Measurements from ENCODE around the gene AHSA1.

The AHSA1 gene

GRCh38 chr14:77457115-77457521 lies 775 bp upstream of the AHSA1 start:
- ATAC-seq (replicated peaks): no peak

GRCh38 chr14:77458249-77458950 lies 507 bp downstream of the AHSA1 start:
- no peaks in the 10 kb centered on the region for H3K27me3 Mint-ChIP-seq
- no peaks in the 10 kb centered on the region for H3K9me3 Mint-ChIP-seq
- peaks cover 19 to 48% of the 10 kb centered on the region in 2 donors for H3K4me1 Mint-ChIP-seq
- H3K4me3 Mint-ChIP-seq: peak overlapping the region; percentile 98 to 99
- DNase-seq (peak; percentile 18), ATAC-seq (replicated peaks) (peak; percentile 32 to 35)
- peak overlapping the region; percentile 100 for H3K27ac Mint-ChIP-seq
- H3K36me3 Mint-ChIP-seq: peaks cover 21 to 33% of the 10 kb centered on the region in 2 donors

More at GRCh38 chr14:77457115-77457521, 775 bp upstream of the AHSA1 start:
- Mint-ChIP-seq H3K27me3 (no peaks in the 10 kb centered on the region), H3K27ac (peak overlapping the region; percentile 100), H3K4me1 (peaks cover 19 to 48% of the 10 kb centered on the region in 2 donors), H3K4me3 (peak overlapping the region; percentile 98 to 99), H3K9me3 (no peaks in the 10 kb centered on the region), H3K36me3 (peaks cover 23 to 36% of the 10 kb centered on the region in 2 donors)
- no peak for DNase-seq

GRCh38 chr14:77459072-77459723 lies 1.3 kb downstream of the AHSA1 start:
- no peaks in the 10 kb centered on the region for H3K27me3 Mint-ChIP-seq
- ATAC-seq (replicated peaks) (no peak), DNase-seq (peak; percentile 37)
- H3K4me1 Mint-ChIP-seq: peaks cover 19 to 45% of the 10 kb centered on the region in 2 donors
- H3K36me3 Mint-ChIP-seq: peaks cover 21 to 37% of the 10 kb centered on the region in 2 donors
- peak overlapping the region; percentile 98 to 99 for H3K4me3 Mint-ChIP-seq
- peak overlapping the region; percentile 100 for H3K27ac Mint-ChIP-seq
- no peaks in the 10 kb centered on the region for H3K9me3 Mint-ChIP-seq

GRCh38 chr14:77467801-77468200 lies 9.9 kb downstream of the AHSA1 start:
- Mint-ChIP-seq H3K4me1 (no peaks in the 10 kb centered on the region), H3K4me3 (no peak overlapping the region), H3K27me3 (no peaks in the 10 kb centered on the region), H3K9me3 (no peaks in the 10 kb centered on the region), H3K27ac (no peak overlapping the region), H3K36me3 (peaks cover 22 to 39% of the 10 kb centered on the region in 2 donors)
- DNase-seq (no peak), ATAC-seq (replicated peaks) (no peak)

- H3K4me1 Mint-ChIP-seq: no peaks in the 10 kb centered on the region
- no peaks in the 10 kb centered on the region for H3K27me3 Mint-ChIP-seq
- DNase-seq: no peak
- ATAC-seq (replicated peaks): no peak
- H3K27ac Mint-ChIP-seq: no peak overlapping the region
- H3K9me3 Mint-ChIP-seq: no peaks in the 10 kb centered on the region
- peaks cover 22 to 32% of the 10 kb centered on the region in 2 donors for H3K36me3 Mint-ChIP-seq
- H3K4me3 Mint-ChIP-seq: no peak overlapping the region
These were observed 11.2 kb downstream of the AHSA1 start for GRCh38 chr14:77469067-77469505.

GRCh38 chr14:77469539-77469938 lies 11.6 kb downstream of the AHSA1 start:
- peaks cover 22 to 31% of the 10 kb centered on the region in 2 donors for H3K36me3 Mint-ChIP-seq
- H3K27me3 Mint-ChIP-seq: no peaks in the 10 kb centered on the region
- no peak overlapping the region for H3K27ac Mint-ChIP-seq
- ATAC-seq (replicated peaks) (no peak), DNase-seq (no peak)
- no peaks in the 10 kb centered on the region for H3K9me3 Mint-ChIP-seq
- no peaks in the 10 kb centered on the region for H3K4me1 Mint-ChIP-seq
- no peak overlapping the region for H3K4me3 Mint-ChIP-seq

GRCh38 chr14:77470224-77470870 lies 12.5 kb downstream of the AHSA1 start:
- no peak for DNase-seq
- ATAC-seq (replicated peaks): no peak
- H3K9me3 Mint-ChIP-seq: no peaks in the 10 kb centered on the region
- no peaks in the 10 kb centered on the region for H3K4me1 Mint-ChIP-seq
- no peaks in the 10 kb centered on the region for H3K27me3 Mint-ChIP-seq
- H3K27ac Mint-ChIP-seq: peak overlapping the region; percentile 11
- peaks cover 17 to 23% of the 10 kb centered on the region in 2 donors for H3K36me3 Mint-ChIP-seq
- no peak overlapping the region for H3K4me3 Mint-ChIP-seq

- peaks cover 3 to 5% of the 10 kb centered on the region in 2 donors for H3K36me3 Mint-ChIP-seq
- H3K27ac Mint-ChIP-seq: no peak overlapping the region
- peaks cover 5 to 9% of the 10 kb centered on the region in 2 donors for H3K4me1 Mint-ChIP-seq
- no peaks in the 10 kb centered on the region for H3K27me3 Mint-ChIP-seq
- H3K9me3 Mint-ChIP-seq: no peaks in the 10 kb centered on the region
- DNase-seq (no peak), ATAC-seq (replicated peaks) (no peak)
- H3K4me3 Mint-ChIP-seq: no peak overlapping the region
These were observed 16.0 kb downstream of the AHSA1 start for GRCh38 chr14:77473921-77474320.

GRCh38 chr14:77474479-77475177 lies 16.7 kb downstream of the AHSA1 start:
- Mint-ChIP-seq H3K4me1 (peaks cover 6 to 11% of the 10 kb centered on the region in 2 donors), H3K27ac (no peak overlapping the region), H3K27me3 (no peaks in the 10 kb centered on the region), H3K9me3 (no peaks in the 10 kb centered on the region), H3K4me3 (no peak overlapping the region), H3K36me3 (no peaks in the 10 kb centered on the region)
- DNase-seq (no peak), ATAC-seq (replicated peaks) (no peak)

- Mint-ChIP-seq H3K4me1 (peaks cover 6 to 11% of the 10 kb centered on the region in 2 donors), H3K9me3 (no peaks in the 10 kb centered on the region), H3K4me3 (no peak overlapping the region), H3K27ac (no peak overlapping the region), H3K36me3 (no peaks in the 10 kb centered on the region), H3K27me3 (no peaks in the 10 kb centered on the region)
- no peak for ATAC-seq (replicated peaks)
- no peak for DNase-seq
These were observed 17.7 kb downstream of the AHSA1 start for GRCh38 chr14:77475432-77476115.

- no peak for DNase-seq
- H3K4me1 Mint-ChIP-seq: peaks cover 6 to 11% of the 10 kb centered on the region in 2 donors
- no peak overlapping the region for H3K4me3 Mint-ChIP-seq
- H3K36me3 Mint-ChIP-seq: no peaks in the 10 kb centered on the region
- no peak overlapping the region for H3K27ac Mint-ChIP-seq
- no peaks in the 10 kb centered on the region for H3K27me3 Mint-ChIP-seq
- no peaks in the 10 kb centered on the region for H3K9me3 Mint-ChIP-seq
- ATAC-seq (replicated peaks): no peak
These were observed 20.1 kb downstream of the AHSA1 start for GRCh38 chr14:77478029-77478428.

- DNase-seq: peak; percentile 16
- ATAC-seq (replicated peaks): peak; percentile 97 to 99
- no peaks in the 10 kb centered on the region for H3K9me3 Mint-ChIP-seq
- no peak overlapping the region for H3K4me3 Mint-ChIP-seq
- no peaks in the 10 kb centered on the region for H3K36me3 Mint-ChIP-seq
- H3K27ac Mint-ChIP-seq: no peak overlapping the region
- H3K27me3 Mint-ChIP-seq: no peaks in the 10 kb centered on the region
- H3K4me1 Mint-ChIP-seq: peaks cover 6 to 11% of the 10 kb centered on the region in 2 donors
These were observed 20.9 kb downstream of the AHSA1 start for GRCh38 chr14:77478796-77479195.

GRCh38 chr14:77482422-77482821 lies 24.5 kb downstream of the AHSA1 start:
- ATAC-seq (replicated peaks) (no peak), DNase-seq (no peak)
- no peak overlapping the region for H3K27ac Mint-ChIP-seq
- peaks cover 6 to 11% of the 10 kb centered on the region in 2 donors for H3K4me1 Mint-ChIP-seq
- no peak overlapping the region for H3K4me3 Mint-ChIP-seq
- H3K9me3 Mint-ChIP-seq: no peaks in the 10 kb centered on the region
- no peaks in the 10 kb centered on the region for H3K36me3 Mint-ChIP-seq
- H3K27me3 Mint-ChIP-seq: no peaks in the 10 kb centered on the region

- Mint-ChIP-seq H3K9me3 (no peaks in the 10 kb centered on the region), H3K4me1 (no peaks in the 10 kb centered on the region), H3K27me3 (no peaks in the 10 kb centered on the region), H3K4me3 (no peak overlapping the region), H3K36me3 (no peaks in the 10 kb centered on the region), H3K27ac (no peak overlapping the region)
- ATAC-seq (replicated peaks): no peak
- DNase-seq: no peak
These were observed 27.4 kb downstream of the AHSA1 start for GRCh38 chr14:77485256-77485655.

All from stimulated activated naive B cell treated with anti-CD40 and anti-IgM and Interleukin-4, amounts not matched to agents 10 μg/mL and 1 μg/mL and 100 μg/mL, for 72 hours (primary cell).